ENCODE measurements around the gene ETFB.
"Not testable (repeated sequence)": the region's sequence is repeated elsewhere in the genome, so short reads cannot be mapped to it uniquely, and the experiment has no call there.

ETFB gene

DNA sequence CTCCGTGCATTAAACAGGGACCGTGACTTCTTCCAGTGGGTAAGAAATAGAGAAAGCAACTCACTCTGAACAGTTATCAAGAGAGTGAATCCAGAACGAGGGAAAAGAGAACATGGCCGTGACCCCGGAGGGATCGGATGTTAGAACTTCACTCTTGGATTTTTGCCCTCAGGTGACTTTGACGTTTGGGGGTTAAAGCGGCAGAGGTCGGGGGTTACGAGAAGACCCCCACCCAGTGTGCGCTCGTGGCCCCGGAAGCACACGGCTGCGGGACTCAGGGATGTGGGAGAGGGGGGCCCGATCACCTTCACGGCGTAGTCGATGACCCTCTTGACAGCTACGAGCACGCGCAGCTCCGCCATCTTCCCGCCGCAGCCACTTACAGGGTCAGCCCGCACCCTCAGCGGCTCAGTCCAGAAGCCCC lies at the start of gene ETFB:
Gene ETFB (minus strand): TSS at position 424 of the 424 bp plus-strand sequence. CDS start 62 bp downstream, at position 362.
- no peak for DNase-seq

DNA sequence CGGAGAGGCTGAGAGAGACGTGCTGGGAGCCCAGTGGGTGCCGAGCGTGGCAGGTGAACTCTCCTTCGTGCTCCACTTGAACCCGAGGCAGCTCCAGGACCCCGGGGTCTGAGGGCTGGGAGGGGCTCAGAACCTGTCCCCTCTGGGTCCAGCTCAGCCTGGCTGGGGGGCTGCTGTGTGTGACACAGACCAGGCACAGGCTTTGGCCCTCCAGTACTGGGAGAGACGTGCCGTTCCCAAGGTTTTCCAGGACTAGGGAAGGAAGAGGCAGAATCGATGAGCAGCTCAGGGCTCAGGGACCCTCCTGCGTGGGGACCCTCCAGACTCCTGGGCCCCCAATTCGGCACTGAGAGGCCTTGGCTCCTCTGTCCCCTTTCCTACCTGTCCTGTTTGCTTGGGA lies 49.0 kb upstream of the ETFB start:
- no peak for DNase-seq

DNA sequence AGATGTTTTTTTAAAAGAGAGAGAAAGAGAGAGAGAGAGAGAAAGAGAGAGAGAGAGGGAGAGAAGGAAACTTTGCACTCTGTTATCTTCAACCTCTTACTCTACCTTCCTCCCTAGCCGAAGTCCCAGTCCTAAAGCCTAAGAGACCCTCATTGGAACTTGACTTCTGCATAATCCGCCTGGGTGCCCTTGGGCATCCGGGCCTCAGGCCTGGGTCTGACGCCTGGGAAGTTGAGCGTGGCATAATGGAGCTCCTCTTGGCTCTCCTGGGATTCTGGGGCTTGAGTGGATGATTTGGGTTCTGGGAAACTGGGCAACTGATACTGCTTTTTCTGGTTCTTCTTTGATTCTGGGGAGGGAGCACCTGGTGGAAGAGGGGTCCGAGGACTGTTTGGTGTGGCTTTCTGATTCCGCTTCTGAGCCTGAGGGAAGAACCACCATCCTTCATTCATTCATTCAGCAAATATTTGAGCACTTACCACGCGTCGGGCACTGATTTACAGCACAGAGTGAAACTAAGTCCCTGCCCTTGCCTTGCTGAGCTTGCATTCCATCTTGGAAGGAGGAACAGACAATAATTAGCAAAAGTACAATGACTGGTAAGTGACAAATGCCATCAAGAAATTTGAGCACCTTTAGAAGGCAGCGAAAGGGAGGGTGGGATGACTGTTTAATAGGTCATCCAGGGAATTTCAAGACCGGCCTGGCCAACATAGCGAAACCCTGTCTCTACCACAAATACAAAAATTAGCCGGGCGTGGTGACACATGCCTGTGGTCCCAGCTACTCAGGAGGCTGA lies 45.0 kb upstream of the ETFB start:
- DNase-seq: no peak

DNA sequence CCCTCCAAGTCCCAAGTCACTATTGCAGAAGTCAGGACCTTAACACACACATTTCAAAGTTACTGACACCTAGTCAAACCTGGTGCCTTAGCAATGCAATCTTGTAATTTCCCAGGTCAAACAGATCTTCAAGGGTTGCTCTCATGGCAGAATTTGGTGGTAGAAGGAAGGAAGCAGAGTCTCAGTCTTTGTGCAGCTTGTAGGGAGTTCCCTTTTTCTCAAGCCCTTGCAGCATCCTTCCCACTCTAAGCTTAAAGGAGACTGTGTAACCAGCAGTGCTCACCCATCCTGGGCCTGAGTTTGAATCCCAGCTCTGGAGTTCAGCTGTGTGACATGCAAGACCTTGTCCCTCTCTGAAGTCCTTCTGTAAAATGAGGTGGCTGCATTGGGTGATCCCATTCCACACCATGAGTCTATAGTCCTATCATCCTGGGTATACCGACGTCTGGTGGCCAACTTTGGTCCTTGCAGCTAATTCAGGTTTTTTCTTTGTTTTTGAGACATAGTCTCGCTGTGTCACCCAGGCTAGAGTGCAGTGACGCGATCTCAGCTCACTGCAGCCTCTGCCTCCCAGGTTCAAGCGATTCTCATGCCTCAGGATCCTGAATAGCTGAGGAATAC lies 41.4 kb upstream of the ETFB start:
- peak; percentile 18 to 23 for DNase-seq

DNA sequence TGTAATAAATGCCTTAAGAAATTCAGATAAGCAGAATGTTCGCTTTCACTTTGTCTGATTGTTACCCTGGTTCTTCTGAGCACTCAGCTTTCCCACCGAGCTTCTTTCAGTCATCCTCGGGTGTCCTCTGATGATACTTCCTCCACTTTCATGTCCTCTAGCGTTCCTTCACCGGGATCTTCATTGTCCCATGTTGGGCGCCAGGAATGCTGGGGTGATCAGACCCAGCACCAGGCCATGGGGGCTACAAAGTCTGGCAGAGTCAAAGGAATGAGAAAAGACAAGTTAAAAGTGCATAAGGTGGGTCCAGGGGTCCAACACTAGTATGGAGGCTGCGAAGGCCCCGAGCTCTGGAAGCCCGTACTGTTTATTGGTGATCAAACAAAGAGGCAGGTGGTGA lies 35.9 kb upstream of the ETFB start:
- DNase-seq: no peak

DNA sequence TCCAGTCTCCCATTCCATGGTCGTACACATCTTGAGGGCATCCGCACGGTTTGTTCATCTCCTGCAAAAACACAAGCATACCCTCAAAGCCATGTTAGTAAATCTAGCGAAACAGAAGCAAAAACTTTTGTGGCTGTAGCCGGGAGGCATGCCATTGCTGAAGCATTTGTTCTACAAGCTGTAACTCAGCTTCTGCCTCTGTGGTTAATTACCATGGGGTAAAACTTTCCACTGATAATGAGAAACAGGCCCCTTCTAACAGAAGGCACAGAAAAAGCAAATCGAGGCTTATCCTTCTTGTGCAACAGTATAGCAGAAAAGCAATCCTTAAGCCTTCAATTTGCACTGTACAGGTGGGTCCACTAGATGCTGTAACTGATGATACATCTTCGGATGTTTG lies 33.7 kb upstream of the ETFB start:
- DNase-seq: not testable (repeated sequence)

DNA sequence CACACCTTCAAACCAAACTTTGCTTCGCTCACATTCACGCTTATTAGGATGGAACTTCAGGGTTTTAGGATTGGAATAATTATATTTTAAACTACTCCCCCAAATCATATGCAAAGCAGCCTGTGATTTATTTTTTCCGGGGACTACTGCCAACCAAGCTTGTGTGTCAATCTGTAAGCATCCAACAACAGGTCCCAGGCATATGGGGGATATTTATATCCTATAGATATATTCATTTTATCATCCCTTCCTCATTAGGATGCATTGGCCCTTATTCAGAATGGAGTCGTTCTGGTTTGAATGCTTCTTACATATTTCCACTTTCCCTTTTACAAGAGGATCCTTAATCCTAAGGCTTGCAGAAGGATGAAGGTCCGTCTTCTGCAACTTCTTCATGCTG lies 33.0 kb upstream of the ETFB start:
- no peak for DNase-seq

DNA sequence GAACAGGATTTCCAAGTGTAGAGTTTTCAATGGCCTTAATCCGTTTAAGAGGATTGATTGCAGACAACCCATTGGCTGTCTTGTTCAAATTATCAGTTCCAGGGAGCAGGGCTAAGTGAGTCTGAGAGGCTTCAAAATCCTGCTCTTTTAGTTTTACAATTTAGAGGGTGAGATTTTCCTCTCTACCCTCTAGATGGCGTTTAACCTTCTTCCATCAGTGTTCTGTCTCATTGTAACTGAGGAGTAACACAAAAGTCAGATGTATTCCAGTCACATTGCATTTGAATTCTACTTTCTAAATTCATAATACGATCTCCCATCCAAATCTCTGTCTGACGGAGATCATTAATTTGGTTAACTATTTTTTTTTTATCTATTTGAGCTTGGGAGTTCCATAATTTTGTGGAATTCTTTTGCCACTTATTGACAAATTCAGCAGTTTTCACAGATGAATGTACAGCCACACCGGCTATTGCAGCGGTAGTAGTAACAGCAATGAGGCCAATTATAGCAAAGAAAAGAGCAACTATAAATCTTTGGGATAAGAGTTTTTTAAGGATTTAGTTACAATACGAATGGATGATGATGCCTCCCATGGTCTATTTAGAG lies 32.0 kb upstream of the ETFB start:
- no peak for DNase-seq

DNA sequence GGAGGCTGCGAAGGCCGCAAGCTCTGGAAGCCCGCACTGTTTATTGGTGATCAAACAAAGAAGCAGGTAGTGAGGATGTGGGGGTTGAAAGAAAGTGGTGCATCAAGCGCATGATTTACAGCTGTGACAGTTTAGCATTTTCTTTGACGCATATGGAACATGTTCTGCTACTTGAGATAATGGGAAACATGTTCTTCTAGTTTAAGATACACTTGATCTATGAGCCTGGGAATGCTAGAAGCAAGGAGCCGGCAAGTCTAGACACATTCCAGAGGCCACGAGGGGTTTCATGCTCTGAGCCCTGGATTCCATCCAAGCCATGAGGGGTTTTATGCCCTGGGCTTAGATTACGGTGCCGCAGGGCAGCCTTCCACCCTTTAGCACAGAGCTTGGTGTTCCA lies 31.3 kb upstream of the ETFB start:
- not testable (repeated sequence) for DNase-seq

DNA sequence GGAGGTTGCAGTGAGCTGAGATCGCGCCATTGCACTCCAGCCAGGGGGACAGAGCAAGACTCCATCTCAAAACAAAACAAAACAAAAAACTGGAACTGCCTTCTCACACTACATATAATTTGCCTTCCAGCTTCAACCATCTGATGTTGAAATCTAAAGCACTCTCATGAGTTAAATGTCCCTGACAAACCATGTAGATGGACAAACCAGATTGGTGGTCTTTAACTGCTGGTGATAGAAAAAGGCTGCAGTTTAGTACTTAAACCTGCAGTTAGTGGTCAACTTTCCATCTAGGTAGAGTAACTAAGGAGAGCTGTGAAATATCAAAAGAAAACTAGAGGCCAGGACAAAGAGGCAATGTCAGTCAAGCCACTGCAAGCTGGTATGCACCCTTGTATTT lies 30.0 kb upstream of the ETFB start:
- DNase-seq: no peak

DNA sequence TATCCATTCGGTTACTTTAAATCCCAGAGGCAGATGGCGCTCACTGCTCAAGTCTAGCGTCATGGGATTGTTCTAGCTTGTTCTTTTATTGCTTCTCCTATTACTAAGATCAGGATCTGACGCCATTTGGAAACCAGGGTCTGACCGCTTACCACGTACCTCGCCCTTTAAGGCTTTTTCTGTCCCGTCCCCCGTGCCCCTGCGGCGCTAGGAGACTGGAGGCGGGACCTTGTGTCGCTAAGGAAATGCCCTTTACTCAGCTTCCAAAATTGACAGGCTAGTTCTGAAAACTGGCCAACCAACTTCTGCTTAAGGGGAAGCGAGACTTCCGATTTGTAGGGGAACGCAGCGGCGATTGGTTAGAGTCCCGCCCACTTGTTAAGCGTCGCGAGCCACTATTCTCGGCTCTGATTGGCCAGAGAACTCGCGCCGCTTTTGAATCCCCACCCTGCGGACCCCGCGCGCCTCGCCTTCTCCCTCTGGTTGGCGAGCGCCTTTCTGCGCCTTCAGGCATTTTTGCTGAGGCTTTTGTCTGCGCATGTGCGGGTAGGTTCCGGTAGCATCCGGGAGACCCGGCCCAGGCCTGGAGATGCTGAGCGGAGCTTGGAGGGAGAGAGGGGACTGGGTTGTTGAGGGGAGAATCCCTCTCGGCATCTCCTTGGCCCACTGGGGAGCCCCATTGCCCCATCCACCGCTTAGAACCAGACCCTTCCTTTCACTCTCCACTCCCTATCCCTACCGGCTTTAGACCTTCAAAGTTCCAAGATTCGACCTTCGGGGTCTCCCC lies 28.1 kb upstream of the ETFB start:
- DNase-seq: peak; percentile 84 to 85

DNA sequence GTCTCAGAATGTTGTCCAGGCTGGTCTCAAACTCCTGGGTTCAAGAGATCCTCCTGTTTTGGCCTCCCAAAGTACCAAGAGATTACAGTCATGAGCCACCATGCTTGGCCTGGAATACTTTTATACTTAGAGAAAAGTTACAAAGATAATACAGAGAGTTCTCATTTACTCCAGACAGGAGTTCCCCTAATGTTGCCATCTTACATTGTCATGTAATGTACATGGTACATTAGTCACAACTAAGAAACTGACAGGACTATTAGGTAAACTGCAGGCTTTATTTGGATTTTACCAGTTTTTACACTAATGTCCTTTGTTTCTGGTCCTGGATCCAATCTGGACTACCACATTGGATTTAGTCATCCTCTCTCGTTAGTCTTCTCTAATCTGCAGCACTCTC lies 26.5 kb upstream of the ETFB start:
- no peak for DNase-seq

DNA sequence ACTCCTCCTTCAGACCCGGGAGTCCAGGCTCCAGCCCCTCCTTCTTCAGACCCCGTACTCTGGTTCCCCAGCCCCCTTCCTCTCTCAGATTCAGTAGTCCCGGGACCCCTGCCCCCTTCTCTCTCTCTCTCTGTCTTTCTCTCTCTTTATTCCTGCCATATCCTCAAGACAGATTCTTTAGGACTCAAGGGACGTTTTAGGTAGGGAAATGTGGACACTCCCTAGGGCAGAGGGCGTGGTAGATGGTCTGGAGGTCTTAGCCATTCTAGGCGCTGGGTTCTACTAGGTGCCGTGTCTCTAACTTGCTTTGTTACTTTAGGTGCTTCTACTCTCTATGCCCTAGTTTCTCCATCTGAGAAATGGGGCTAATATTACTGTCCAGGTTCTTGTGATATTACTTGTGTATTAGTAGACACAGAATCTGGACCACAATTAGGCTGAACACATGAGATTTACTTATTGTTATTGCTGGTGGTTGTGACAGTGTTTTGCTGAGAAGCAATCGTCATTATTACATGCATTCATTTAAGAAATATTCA lies 25.0 kb upstream of the ETFB start:
- DNase-seq: no peak

DNA sequence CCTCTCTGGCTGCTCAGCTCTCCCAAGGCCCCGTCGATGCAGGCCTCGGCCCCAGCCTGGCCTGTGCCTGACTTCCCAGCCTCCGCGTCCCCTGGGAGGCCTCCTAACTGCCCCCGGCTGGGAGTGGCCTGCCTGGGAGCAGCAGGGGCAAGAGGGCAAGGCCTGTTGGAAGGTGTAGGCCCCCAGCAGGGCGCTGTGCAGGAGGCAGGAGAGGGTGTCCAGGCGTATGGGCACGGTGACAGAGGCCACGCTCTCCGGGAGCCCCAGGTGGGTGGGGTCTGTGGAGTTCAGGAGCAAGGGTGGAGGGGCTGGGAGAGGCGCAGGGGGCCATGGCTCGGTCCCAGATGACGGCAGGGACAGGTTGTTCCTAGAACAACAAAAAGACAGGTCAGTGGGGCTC lies 23.0 kb upstream of the ETFB start:
- DNase-seq: no peak

DNA sequence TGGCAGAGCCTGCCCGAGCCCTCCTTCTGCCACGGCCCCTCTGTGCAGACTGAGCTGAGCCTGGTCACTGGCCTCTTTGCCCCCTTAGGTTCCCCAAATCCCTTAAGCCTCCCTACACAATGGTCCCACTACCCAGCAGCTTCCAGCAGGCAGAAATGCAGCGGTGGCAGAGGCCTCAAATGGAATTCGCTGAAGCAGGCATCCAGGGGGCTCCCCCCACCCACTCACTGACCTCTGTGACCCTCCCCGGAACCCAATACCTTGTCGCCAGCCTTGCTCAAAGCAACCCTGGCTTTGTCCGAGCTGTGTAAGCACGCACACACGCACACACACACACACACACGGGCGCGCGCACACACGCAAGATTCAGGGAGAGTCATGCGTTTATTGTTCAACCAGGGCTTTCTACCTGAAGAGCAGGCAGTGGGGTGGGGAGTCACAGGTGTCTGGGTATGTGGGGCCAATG lies 21.8 kb upstream of the ETFB start, which contains the start of gene LIM2:
Gene LIM2 (minus strand): TSS at position 51 of the 466 bp plus-strand sequence. CDS start 531 bp downstream, outside the sequence.
- no peak for DNase-seq

DNA sequence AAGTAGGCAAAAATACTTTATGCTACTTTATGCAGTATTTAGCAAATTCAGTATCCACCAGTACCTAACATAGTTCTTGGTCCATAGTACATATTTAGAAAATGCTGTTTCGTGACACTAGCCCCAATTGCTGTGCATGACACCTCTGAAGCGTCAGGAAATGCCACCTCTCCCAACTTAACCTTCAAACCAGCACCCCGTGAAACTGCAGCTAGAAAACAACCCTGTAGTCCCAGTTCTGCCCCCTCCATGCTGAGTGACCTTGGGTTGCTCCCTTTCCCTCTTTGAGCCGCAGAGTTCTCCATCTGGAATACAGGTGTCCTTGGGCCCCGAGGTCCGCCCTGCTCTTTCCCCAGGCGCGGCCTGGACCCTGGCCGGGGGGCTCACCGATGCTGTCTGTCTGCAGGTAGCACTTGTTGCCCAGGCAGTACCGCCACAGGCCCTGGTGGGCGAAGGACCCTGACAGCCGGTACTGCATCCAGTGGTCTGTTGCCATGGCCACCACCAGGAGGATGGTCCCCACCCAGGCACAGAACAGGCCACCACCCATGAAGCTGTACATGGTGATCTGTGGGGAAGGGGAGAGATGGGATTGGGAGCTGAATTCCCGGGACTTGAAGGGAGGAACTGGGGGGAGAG lies 20.8 kb upstream of the ETFB start:
- DNase-seq: no peak

DNA sequence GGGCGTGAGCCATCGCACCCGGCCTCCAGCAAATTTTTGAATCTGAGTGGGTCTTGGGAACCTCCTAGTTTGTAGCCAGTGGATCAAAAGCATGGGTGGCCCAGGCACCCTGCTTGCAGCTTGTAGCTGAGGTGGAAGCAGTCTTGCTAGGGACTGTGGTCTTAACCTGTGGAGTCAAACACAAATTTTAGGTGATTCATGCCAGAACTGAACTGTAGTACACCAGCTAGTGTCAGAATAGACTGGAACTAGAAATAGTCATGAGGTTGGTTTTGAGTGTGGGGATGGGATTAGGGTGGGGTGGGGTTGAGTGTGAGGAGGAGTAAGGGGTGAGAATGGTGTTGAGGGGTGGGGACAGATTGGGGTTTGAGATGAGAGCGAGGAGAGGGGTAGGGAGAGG lies 15.8 kb upstream of the ETFB start:
- DNase-seq: no peak

DNA sequence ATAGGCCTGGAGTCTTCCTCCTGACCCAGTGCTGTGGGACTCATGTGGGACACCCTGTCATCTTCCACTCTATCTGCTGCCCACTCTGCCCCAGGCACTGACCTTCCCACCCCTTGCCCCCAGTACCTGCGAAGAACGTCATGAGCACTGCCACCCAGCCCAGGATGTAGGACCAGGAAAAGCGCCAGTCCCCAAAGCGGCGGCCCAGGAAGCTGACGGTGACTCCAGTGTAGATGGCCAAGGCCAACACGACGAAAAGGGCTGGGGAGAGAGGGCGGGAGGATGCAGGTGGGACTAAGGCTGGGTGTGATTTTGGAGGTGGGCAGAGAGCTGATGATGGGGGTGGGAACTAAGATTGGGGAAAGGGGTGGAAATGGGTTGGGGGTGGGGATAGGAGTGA lies 14.2 kb upstream of the ETFB start:
- no peak for DNase-seq

DNA sequence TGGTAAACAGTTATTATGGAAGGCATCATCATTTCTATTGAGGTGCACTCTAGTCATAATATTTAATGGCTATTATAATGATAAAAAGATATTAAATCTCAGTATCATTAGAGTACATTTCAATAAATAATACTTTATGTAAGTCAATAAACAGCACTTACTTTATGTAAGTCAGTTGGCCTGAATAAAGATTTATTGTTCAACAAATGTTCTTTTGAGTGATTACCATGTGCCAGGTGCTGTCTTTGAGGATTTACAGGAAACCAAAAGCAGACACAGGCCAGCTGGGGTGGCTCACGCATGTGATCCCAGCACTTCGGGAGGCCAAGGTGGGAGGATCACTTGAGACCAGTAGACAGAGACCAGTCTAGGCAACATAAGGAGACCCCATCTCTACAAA lies 11.2 kb upstream of the ETFB start:
- no peak for DNase-seq

DNA sequence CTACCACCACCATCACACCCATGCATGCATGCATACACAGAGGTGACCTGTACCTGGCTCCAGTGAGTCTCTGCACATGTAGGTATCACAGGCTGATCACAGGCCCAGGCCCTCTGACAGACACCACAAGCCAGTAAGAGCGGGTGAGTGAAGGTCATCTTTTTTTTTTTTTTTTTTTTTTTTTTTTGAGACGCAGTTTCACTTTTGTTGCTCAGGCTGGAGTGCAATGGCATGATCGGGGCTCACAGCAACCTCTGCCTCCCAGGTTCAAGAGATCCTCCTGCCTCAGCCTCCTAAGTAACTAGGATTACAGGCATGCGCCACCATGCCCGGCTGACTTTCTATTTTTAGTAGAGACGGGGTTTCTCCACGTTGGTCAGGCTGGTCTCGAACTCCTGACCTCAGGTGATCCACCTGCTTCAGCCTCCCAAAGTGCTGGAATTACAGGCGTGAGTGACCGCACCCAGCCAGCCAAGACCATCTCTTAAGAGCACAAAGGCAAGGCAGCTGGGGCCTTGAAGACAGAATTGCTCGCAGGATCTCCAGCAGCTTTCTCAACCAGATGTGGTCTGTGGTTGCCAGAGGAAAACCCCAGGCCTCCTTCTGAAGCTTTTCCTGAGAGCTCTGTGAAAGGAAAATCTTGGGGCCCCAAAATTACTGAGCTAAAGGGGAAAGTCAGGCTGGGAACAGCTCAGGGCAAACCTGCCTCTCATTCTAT lies 9.5 kb upstream of the ETFB start:
- no peak for DNase-seq

DNA sequence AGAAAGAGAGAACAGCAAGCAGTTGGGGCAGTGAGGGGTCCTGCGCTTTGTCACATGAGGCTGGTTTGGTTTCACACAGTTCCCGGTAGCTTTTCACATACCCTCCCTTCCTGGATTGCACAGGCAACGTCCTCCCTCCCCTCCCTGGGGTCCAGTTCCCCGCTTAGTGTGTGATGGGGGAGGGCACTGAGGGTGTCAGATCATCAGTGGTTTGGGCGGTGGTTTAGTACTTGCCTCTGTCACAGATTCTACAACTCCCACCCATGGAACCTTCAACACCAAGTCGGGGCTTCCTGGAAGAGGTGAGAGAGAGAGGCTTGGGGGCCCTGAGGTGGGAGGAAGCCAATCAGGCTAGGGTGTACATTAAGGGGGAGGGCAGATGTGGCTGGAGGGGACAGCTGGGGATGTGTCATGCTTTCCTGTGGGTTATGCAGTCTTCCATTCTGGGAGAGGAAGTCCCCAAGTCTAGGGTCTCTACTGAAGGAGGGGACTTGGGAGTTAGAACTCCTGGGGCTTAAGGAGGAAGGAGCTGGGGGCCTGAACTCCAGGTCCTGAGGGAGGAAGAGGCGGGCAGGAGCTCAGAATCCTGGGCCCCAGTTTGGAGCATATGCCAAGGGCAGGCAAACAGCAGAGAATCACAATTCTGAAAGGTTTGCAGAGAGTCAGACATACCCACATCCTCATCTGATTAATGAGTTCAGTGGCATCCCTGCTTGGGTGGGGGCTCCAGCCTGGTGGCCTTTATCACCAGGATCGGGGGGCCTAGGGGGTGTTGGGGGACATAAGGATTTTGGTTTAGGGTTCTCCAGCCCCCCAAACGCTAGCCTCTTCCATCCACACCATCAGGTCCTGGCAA lies 6.7 kb upstream of the ETFB start, which contains the start of gene NKG7:
Gene NKG7 (minus strand): TSS at position 6 of the 856 bp plus-strand sequence. CDS start 119 bp downstream, outside the sequence.
- DNase-seq: peak; percentile 70 to 79
